HepG2 (cell line): ENCODE data around the gene MSI2.

Experiments
- CHCHD3 ChIP-seq: sonication (generic); formaldehyde crosslinking; IDR thresholded peaks from 2 replicates; pipeline ENCODE4 v1.8.0; 2022; ENCODE audit warnings: mild to moderate bottlenecking, missing genetic modification reagents, moderate library complexity
- FOXM1 ChIP-seq: sonication (generic); formaldehyde crosslinking; IDR thresholded peaks from 2 replicates; pipeline ENCODE4 v1.5.0; 2020; ENCODE audit warnings: missing genetic modification reagents
- GABPB1 ChIP-seq: IDR thresholded peaks from 2 replicates; pipeline ENCODE4 v1.6.1; 2016; ENCODE audit warnings: mild to moderate bottlenecking, missing genetic modification reagents, moderate library complexity, missing compliant biosample characterization
- MLXIP ChIP-seq: sonication (generic); formaldehyde crosslinking; IDR thresholded peaks from 2 replicates; pipeline ENCODE4 v1.9.0; 2021; ENCODE audit warnings: missing genetic modification reagents, borderline replicate concordance
- NFE2L1 ChIP-seq: sonication (generic); formaldehyde crosslinking; IDR thresholded peaks from 2 replicates; pipeline ENCODE4 v1.4.0; 2020; ENCODE audit warnings: missing genetic modification reagents, mild to moderate bottlenecking, borderline replicate concordance
- ZNF12 ChIP-seq: sonication (generic); formaldehyde crosslinking; IDR thresholded peaks from 2 replicates; pipeline ENCODE4 v1.5.0; 2020; ENCODE audit warnings: missing genetic modification reagents
- ZNF24 ChIP-seq: fragments of 450-650 bp; IDR thresholded peaks from 2 replicates; pipeline ENCODE4 v1.6.1; 2017; ENCODE audit warnings: antibody characterized with exemption, mild to moderate bottlenecking
- ZNF274 ChIP-seq: sonication (generic); formaldehyde crosslinking; IDR thresholded peaks from 2 replicates; pipeline ENCODE4 v1.5.1; 2020; ENCODE audit warnings: mild to moderate bottlenecking, missing genetic modification reagents
- TF ChIP-seq, protein P1 (sequence below): sonication (generic); formaldehyde crosslinking; IDR thresholded peaks from 2 replicates; pipeline ENCODE4 v1.5.0; 2020; ENCODE audit warnings: mild to moderate bottlenecking, missing genetic modification reagents, moderate library complexity
- TF ChIP-seq, protein P2 (sequence below): sonication (generic); formaldehyde crosslinking; IDR thresholded peaks from 2 replicates; pipeline ENCODE4 v1.4.0; 2020; ENCODE audit warnings: mild to moderate bottlenecking, missing genetic modification reagents
- TF ChIP-seq, protein P3 (sequence below), 2 experiments: sonication (generic) in 1 of 2; formaldehyde crosslinking in 1 of 2; IDR thresholded peaks; 2 replicates each; pipeline versions ENCODE4 v1.5.1 to v1.6.1; 2011 to 2020; ENCODE audit warnings: borderline replicate concordance in 1 of 2, low read depth in 1 of 2, low read length in 1 of 2, mild to moderate bottlenecking in 1 of 2, missing genetic modification reagents in 1 of 2, moderate library complexity in 1 of 2
- TF ChIP-seq, protein P4 (sequence below): sonication (generic); formaldehyde crosslinking; IDR thresholded peaks from 2 replicates; pipeline ENCODE4 v1.4.0; 2020; ENCODE audit warnings: missing genetic modification reagents

DNA sequence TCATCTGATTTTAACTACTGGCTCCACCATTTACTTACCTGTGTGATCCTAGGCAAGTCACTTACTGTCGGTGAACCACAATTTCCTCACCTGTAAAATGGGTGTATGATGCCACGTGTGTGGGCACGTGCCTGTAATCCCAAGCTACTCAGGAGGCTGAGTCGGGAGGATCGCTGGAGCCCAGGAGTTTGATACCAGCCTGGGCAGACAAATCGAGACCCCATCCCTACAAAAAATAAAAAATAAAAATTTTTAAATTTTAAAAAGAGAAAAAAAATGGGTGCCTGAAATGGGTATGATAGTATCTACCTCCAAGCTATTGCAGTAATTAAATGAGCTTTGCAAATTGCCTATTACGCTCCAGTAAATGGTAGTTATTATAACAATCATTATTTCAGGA is 263.5 kb downstream of the MSI2 start:
- TF ChIP-seq ZNF24 = no peak
- TF ChIP-seq ZNF274 (CRISPR knock-in tag) = no peak
- TF ChIP-seq, protein P1, sequence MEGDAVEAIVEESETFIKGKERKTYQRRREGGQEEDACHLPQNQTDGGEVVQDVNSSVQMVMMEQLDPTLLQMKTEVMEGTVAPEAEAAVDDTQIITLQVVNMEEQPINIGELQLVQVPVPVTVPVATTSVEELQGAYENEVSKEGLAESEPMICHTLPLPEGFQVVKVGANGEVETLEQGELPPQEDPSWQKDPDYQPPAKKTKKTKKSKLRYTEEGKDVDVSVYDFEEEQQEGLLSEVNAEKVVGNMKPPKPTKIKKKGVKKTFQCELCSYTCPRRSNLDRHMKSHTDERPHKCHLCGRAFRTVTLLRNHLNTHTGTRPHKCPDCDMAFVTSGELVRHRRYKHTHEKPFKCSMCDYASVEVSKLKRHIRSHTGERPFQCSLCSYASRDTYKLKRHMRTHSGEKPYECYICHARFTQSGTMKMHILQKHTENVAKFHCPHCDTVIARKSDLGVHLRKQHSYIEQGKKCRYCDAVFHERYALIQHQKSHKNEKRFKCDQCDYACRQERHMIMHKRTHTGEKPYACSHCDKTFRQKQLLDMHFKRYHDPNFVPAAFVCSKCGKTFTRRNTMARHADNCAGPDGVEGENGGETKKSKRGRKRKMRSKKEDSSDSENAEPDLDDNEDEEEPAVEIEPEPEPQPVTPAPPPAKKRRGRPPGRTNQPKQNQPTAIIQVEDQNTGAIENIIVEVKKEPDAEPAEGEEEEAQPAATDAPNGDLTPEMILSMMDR (CRISPR knock-in tag) = no peak
- TF ChIP-seq, protein P2, sequence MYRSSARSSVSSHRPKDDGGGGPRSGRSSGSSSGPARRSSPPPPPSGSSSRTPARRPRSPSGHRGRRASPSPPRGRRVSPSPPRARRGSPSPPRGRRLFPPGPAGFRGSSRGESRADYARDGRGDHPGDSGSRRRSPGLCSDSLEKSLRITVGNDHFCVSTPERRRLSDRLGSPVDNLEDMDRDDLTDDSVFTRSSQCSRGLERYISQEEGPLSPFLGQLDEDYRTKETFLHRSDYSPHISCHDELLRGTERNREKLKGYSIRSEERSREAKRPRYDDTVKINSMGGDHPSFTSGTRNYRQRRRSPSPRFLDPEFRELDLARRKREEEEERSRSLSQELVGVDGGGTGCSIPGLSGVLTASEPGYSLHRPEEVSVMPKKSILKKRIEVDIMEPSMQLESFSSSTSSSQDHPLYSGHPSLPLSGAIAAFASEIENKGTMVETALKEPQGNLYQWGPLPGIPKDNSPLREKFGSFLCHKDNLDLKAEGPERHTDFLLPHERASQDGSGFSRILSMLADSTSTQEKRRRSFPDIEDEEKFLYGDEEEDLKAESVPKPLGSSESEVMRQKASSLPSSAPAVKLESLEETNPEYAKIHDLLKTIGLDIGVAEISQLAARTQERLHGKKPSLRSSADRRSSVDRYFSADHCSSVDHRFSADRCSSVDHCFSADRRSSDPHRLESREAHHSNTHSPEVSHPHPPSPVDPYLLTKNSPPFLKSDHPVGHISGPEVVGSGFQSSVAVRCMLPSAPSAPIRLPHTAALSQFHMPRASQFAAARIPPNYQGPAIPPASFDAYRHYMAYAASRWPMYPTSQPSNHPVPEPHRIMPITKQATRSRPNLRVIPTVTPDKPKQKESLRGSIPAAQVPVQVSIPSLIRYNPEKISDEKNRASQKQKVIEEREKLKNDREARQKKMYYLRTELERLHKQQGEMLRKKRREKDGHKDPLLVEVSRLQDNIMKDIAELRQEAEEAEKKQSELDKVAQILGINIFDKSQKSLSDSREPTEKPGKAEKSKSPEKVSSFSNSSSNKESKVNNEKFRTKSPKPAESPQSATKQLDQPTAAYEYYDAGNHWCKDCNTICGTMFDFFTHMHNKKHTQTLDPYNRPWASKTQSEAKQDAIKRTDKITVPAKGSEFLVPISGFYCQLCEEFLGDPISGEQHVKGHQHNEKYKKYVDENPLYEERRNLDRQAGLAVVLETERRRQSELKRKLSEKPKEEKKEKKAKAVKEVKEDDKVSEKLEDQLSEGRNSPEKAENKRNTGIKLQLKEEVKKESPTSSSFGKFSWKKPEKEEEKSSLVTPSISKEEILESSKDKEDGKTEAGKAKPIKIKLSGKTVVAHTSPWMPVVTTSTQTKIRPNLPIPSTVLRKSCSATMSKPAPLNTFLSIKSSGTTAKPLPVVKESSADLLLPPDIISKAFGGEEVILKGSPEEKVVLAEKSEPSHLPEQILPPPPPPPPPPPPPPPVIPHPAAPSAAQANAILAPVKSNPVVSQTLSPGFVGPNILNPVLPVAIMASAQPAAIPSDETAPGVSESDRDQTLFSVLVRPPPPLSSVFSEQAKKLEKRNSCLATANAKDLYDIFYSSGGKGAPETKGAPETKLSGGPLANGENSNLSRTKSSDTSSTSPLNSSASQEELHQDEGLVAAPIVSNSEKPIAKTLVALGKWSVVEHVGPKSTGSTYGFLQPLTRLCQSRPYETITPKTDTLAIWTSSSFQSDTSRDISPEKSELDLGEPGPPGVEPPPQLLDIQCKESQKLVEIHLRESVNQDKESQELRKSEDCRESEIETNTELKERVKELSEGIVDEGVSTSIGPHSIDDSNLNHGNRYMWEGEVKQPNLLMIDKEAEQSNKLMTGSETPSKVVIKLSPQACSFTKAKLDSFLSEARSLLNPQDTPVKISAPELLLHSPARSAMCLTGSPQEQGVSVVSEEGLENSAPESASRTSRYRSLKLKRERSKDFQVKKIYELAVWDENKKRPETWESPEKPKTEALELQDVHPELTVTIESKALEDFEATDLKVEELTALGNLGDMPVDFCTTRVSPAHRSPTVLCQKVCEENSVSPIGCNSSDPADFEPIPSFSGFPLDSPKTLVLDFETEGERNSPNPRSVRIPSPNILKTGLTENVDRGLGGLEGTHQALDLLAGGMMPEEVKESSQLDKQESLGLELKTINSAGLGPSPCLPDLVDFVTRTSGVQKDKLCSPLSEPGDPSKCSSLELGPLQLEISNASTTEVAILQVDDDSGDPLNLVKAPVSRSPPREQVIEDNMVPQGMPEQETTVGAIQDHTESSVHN = no peak
- no peak for TF ChIP-seq ZNF12 (CRISPR knock-in tag)
- TF ChIP-seq, protein P3, sequence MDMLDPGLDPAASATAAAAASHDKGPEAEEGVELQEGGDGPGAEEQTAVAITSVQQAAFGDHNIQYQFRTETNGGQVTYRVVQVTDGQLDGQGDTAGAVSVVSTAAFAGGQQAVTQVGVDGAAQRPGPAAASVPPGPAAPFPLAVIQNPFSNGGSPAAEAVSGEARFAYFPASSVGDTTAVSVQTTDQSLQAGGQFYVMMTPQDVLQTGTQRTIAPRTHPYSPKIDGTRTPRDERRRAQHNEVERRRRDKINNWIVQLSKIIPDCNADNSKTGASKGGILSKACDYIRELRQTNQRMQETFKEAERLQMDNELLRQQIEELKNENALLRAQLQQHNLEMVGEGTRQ (IDR thresholded peaks at IDR 0.05; ENCODE audit: low read depth, low read length) = no peak
- TF ChIP-seq, protein P3 (CRISPR knock-in tag; IDR thresholded peaks at IDR 0.05; ENCODE audit: borderline replicate concordance) = no peak
- TF ChIP-seq, protein P4, sequence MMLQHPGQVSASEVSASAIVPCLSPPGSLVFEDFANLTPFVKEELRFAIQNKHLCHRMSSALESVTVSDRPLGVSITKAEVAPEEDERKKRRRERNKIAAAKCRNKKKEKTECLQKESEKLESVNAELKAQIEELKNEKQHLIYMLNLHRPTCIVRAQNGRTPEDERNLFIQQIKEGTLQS = no peak
- TF ChIP-seq FOXM1 = no peak
- TF ChIP-seq MLXIP = no peak
- no peak for TF ChIP-seq NFE2L1 (CRISPR knock-in tag)
- TF ChIP-seq CHCHD3 (CRISPR knock-in tag) = no peak
- no peak for TF ChIP-seq GABPB1 (CRISPR knock-in tag)
